Large intestine (tissue), 3 donors: ENCODE data around the gene MR1. TPM values are rescaled to one million over a fixed set of nuclear protein-coding genes. Genes with fewer than 3 reads are reported as not detected.
"Not testable (repeated sequence)": the region's sequence is repeated elsewhere in the genome, so short reads cannot be mapped to it uniquely, and the experiment has no call there.

Experiments used
- DNase-seq, 2 donors: peaks; one replicate each; pipeline versions ENCODE4 v3.0.0 to v3.0.0-alpha.2; 2013
- H3K27ac ChIP-seq: one replicate; pipeline ENCODE4 v1.5.1; 2013; ENCODE audit warnings: low read length
- H3K27me3 ChIP-seq: 2 replicates; pipeline ENCODE4 v1.6.1; 2013; ENCODE audit warnings: low read length; ENCODE audit not compliant: control insufficient read depth, insufficient read depth
- H3K36me3 ChIP-seq: 2 replicates; pipeline ENCODE4 v1.6.1; 2013; ENCODE audit warnings: low read length; ENCODE audit not compliant: control insufficient read depth, insufficient read depth
- H3K4me1 ChIP-seq: one replicate; pipeline ENCODE4 v1.6.1; 2013; ENCODE audit warnings: low read length; ENCODE audit not compliant: control insufficient read depth, insufficient read depth
- H3K4me3 ChIP-seq: one replicate; pipeline ENCODE4 v1.5.1; 2013; ENCODE audit warnings: low read length
- H3K9me3 ChIP-seq: one replicate; pipeline ENCODE4 v1.6.1; 2013; ENCODE audit warnings: mild to moderate bottlenecking, low read depth, low read length, moderate library complexity; ENCODE audit not compliant: control insufficient read depth
- WGBS: methylation state at CpG from one replicate; pipeline ENCODE4 v1.1.5; 2013; ENCODE audit warnings: low lambda C conversion rate; ENCODE audit not compliant: insufficient coverage; 5-methylcytosine and 5-hydroxymethylcytosine counted together
- polyA plus RNA-seq: library from polyadenylated mRNA; unstranded; fragments of 120-200 nt; gene quantifications from one replicate; pipeline ENCODE4 v1.2.1, GENCODE V29; 2013

Gene MR1
- polyA plus RNA-seq, 1 donor = 10.9 TPM

GRCh38 chr1:181028615-181029014 lies 5.2 kb upstream of the MR1 start:
- Histone ChIP-seq H3K36me3 (no peaks in the 10 kb centered on the region), H3K27ac (no peak overlapping the region), H3K27me3 (no peaks in the 10 kb centered on the region), H3K4me3 (no peak overlapping the region), H3K9me3 (no peaks in the 10 kb centered on the region), H3K4me1 (peaks cover 7% of the 10 kb centered on the region)
- 36% methylated on average over 1 of the region's 5 CpGs for WGBS
- no peak for DNase-seq

- H3K4me3 ChIP-seq = no peak overlapping the region
- peak in 1 of 2 donors; percentile 45 for DNase-seq
- H3K27me3 ChIP-seq = no peaks in the 10 kb centered on the region
- no peaks in the 10 kb centered on the region for H3K36me3 ChIP-seq
- peaks cover 11% of the 10 kb centered on the region for H3K4me1 ChIP-seq
- WGBS = no CpG with 5 or more reads among the region's 2 CpGs
- peak overlapping the region; percentile 77 for H3K27ac ChIP-seq
- H3K9me3 ChIP-seq = no peaks in the 10 kb centered on the region
Measured at GRCh38 chr1:181032535-181032934, 1.2 kb upstream of the MR1 start.

GRCh38 chr1:181033128-181033798 lies 520 bp upstream of the MR1 start:
- no peaks in the 10 kb centered on the region for H3K9me3 ChIP-seq
- no CpG with 5 or more reads among the region's 2 CpGs for WGBS
- H3K4me3 ChIP-seq = peak overlapping the region; percentile 14
- DNase-seq = peak; percentile 44 to 76
- H3K27ac ChIP-seq = peak overlapping the region; percentile 77
- H3K27me3 ChIP-seq = no peaks in the 10 kb centered on the region
- no peaks in the 10 kb centered on the region for H3K36me3 ChIP-seq
- H3K4me1 ChIP-seq = peaks cover 11% of the 10 kb centered on the region

- H3K36me3 ChIP-seq, H3K4me3 ChIP-seq, H3K27me3 ChIP-seq, H3K27ac ChIP-seq, DNase-seq, H3K9me3 ChIP-seq: not testable (repeated sequence)
- peaks cover 11% of the 10 kb centered on the region for H3K4me1 ChIP-seq
- no CpG with 5 or more reads among the region's 4 CpGs for WGBS
Measured at GRCh38 chr1:181035210-181035609, 1.4 kb downstream of the MR1 start.

GRCh38 chr1:181036107-181036836 lies 2.5 kb downstream of the MR1 start:
- peaks cover 16% of the 10 kb centered on the region for H3K4me1 ChIP-seq
- no CpG with 5 or more reads among the region's 4 CpGs for WGBS
- no peaks in the 10 kb centered on the region for H3K9me3 ChIP-seq
- H3K27me3 ChIP-seq = no peaks in the 10 kb centered on the region
- H3K4me3 ChIP-seq = no peak overlapping the region
- H3K27ac ChIP-seq = no peak overlapping the region
- no peaks in the 10 kb centered on the region for H3K36me3 ChIP-seq
- DNase-seq = no peak

GRCh38 chr1:181037386-181037785 lies 3.6 kb downstream of the MR1 start:
- H3K27ac ChIP-seq = no peak overlapping the region
- peaks cover 16% of the 10 kb centered on the region for H3K4me1 ChIP-seq
- no peaks in the 10 kb centered on the region for H3K27me3 ChIP-seq
- H3K4me3 ChIP-seq = no peak overlapping the region
- WGBS = 100% methylated on average over 2 of the region's 2 CpGs
- no peaks in the 10 kb centered on the region for H3K36me3 ChIP-seq
- no peaks in the 10 kb centered on the region for H3K9me3 ChIP-seq
- DNase-seq = no peak

- H3K27me3 ChIP-seq = no peaks in the 10 kb centered on the region
- peaks cover 20% of the 10 kb centered on the region for H3K4me1 ChIP-seq
- no CpG with 5 or more reads among the region's 5 CpGs for WGBS
- H3K36me3 ChIP-seq = no peaks in the 10 kb centered on the region
- no peak overlapping the region for H3K4me3 ChIP-seq
- peak; percentile 59 to 61 for DNase-seq
- no peak overlapping the region for H3K27ac ChIP-seq
- H3K9me3 ChIP-seq = no peaks in the 10 kb centered on the region
Measured at GRCh38 chr1:181038399-181038873, 4.7 kb downstream of the MR1 start.

- Histone ChIP-seq H3K4me3 (no peak overlapping the region), H3K36me3 (no peaks in the 10 kb centered on the region), H3K27ac (no peak overlapping the region), H3K4me1 (peaks cover 29% of the 10 kb centered on the region), H3K27me3 (no peaks in the 10 kb centered on the region), H3K9me3 (no peaks in the 10 kb centered on the region)
- DNase-seq = peak; percentile 53 to 70
- 100% methylated on average over 1 of the region's 3 CpGs for WGBS
Measured at GRCh38 chr1:181040284-181040865, 6.6 kb downstream of the MR1 start.

GRCh38 chr1:181043025-181043888 lies 9.5 kb downstream of the MR1 start:
- peak; percentile 80 to 91 for DNase-seq
- H3K4me3 ChIP-seq = no peak overlapping the region
- peaks cover 2% of the 10 kb centered on the region for H3K9me3 ChIP-seq
- H3K27ac ChIP-seq = peak overlapping the region; percentile 69
- WGBS = no CpG with 5 or more reads among the region's 5 CpGs
- no peaks in the 10 kb centered on the region for H3K27me3 ChIP-seq
- H3K4me1 ChIP-seq = peaks cover 29% of the 10 kb centered on the region
- no peaks in the 10 kb centered on the region for H3K36me3 ChIP-seq

GRCh38 chr1:181044449-181044966 lies 10.7 kb downstream of the MR1 start:
- Histone ChIP-seq H3K36me3 (no peaks in the 10 kb centered on the region), H3K27ac (peak overlapping the region; percentile 61), H3K9me3 (peaks cover 2% of the 10 kb centered on the region), H3K4me1 (peaks cover 29% of the 10 kb centered on the region), H3K4me3 (peak overlapping the region; percentile 13), H3K27me3 (no peaks in the 10 kb centered on the region)
- WGBS = no CpG with 5 or more reads among the region's 5 CpGs
- peak; percentile 89 to 94 for DNase-seq
